Activated naive CD4-positive, alpha-beta T cell treated with anti-CD3 and anti-CD28 coated beads, Interleukin-2, amount 50 U/mL, for 24 hours (primary cell): ENCODE measurements around the gene COL20A1.
A peak's percentile ranks its signal among the peaks of the same experiment; 100 is the strongest.

ENCODE experiments used
- H3K27ac Mint-ChIP-seq: one replicate; pipeline ENCODE4 v1.8.0; 2021; ENCODE audit warnings: mild to moderate bottlenecking, mixed read lengths
- H3K27me3 Mint-ChIP-seq: one replicate; pipeline ENCODE4 v1.8.0; 2021; ENCODE audit warnings: mixed read lengths
- H3K36me3 Mint-ChIP-seq: one replicate; pipeline ENCODE4 v1.8.0; 2021; ENCODE audit warnings: mixed read lengths
- H3K4me1 Mint-ChIP-seq: one replicate; pipeline ENCODE4 v1.8.0; 2021; ENCODE audit warnings: mixed read lengths
- H3K4me3 Mint-ChIP-seq: one replicate; pipeline ENCODE4 v1.8.0; 2021; ENCODE audit warnings: mild to moderate bottlenecking, mixed read lengths
- H3K9me3 Mint-ChIP-seq: one replicate; pipeline ENCODE4 v1.8.0; 2021; ENCODE audit warnings: mixed read lengths

COL20A1 gene

GRCh38 chr20:63270606-63271325 lies 22.2 kb upstream of the COL20A1 start:
- H3K4me3 Mint-ChIP-seq = no peak overlapping the region
- no peak overlapping the region for H3K27ac Mint-ChIP-seq
- H3K36me3 Mint-ChIP-seq = no peaks in the 10 kb centered on the region

GRCh38 chr20:63272105-63273058 lies 20.6 kb upstream of the COL20A1 start, which contains the start of gene ARFGAP1:
Gene ARFGAP1 (plus strand): TSS chr20:63272813. CDS start chr20:63275581, 2,768 bp downstream.
- no peaks in the 10 kb centered on the region for H3K9me3 Mint-ChIP-seq
- H3K27me3 Mint-ChIP-seq = no peaks in the 10 kb centered on the region

More at GRCh38 chr20:63270606-63271325, 22.2 kb upstream of the COL20A1 start:
- no peaks in the 10 kb centered on the region for H3K9me3 Mint-ChIP-seq
- H3K27me3 Mint-ChIP-seq = no peaks in the 10 kb centered on the region
- H3K4me1 Mint-ChIP-seq = peaks cover 27% of the 10 kb centered on the region

GRCh38 chr20:63273059-63273579 lies 19.9 kb upstream of the COL20A1 start:
- Mint-ChIP-seq H3K9me3 (no peaks in the 10 kb centered on the region), H3K36me3 (no peaks in the 10 kb centered on the region), H3K4me1 (peaks cover 27% of the 10 kb centered on the region), H3K27me3 (no peaks in the 10 kb centered on the region), H3K27ac (peak overlapping the region; percentile 68), H3K4me3 (peak overlapping the region; percentile 94)

More at GRCh38 chr20:63272105-63273058, 20.6 kb upstream of the COL20A1 start, which contains the start of gene ARFGAP1:
- Mint-ChIP-seq H3K27ac (peak within 1 kb of the TSS; percentile 90), H3K4me3 (peak within 1 kb of the TSS; percentile 94), H3K36me3 (no peaks in the 10 kb centered on the region), H3K4me1 (peaks cover 27% of the 10 kb centered on the region)

GRCh38 chr20:63273635-63274380 lies 19.2 kb upstream of the COL20A1 start:
- Mint-ChIP-seq H3K36me3 (no peaks in the 10 kb centered on the region), H3K27ac (peak overlapping the region; percentile 90), H3K27me3 (no peaks in the 10 kb centered on the region), H3K4me3 (peak overlapping the region; percentile 94), H3K9me3 (no peaks in the 10 kb centered on the region), H3K4me1 (peaks cover 27% of the 10 kb centered on the region)

- Mint-ChIP-seq H3K27me3 (no peaks in the 10 kb centered on the region), H3K27ac (no peak overlapping the region), H3K36me3 (no peaks in the 10 kb centered on the region), H3K4me3 (peak overlapping the region; percentile 58), H3K9me3 (no peaks in the 10 kb centered on the region), H3K4me1 (peaks cover 27% of the 10 kb centered on the region)
Measured at GRCh38 chr20:63274381-63275228, 18.4 kb upstream of the COL20A1 start.

- no peak overlapping the region for H3K27ac Mint-ChIP-seq
- no peaks in the 10 kb centered on the region for H3K9me3 Mint-ChIP-seq
- no peaks in the 10 kb centered on the region for H3K27me3 Mint-ChIP-seq
- H3K4me3 Mint-ChIP-seq = no peak overlapping the region
- H3K36me3 Mint-ChIP-seq = no peaks in the 10 kb centered on the region
- peaks cover 27% of the 10 kb centered on the region for H3K4me1 Mint-ChIP-seq
Measured at GRCh38 chr20:63275825-63276224, 17.2 kb upstream of the COL20A1 start.

GRCh38 chr20:63276956-63277355 lies 16.0 kb upstream of the COL20A1 start:
- H3K4me3 Mint-ChIP-seq = no peak overlapping the region
- no peaks in the 10 kb centered on the region for H3K9me3 Mint-ChIP-seq
- H3K27ac Mint-ChIP-seq = no peak overlapping the region
- H3K36me3 Mint-ChIP-seq = no peaks in the 10 kb centered on the region
- peaks cover 20% of the 10 kb centered on the region for H3K4me1 Mint-ChIP-seq
- no peaks in the 10 kb centered on the region for H3K27me3 Mint-ChIP-seq

- no peak overlapping the region for H3K4me3 Mint-ChIP-seq
- peaks cover 20% of the 10 kb centered on the region for H3K4me1 Mint-ChIP-seq
- H3K36me3 Mint-ChIP-seq = no peaks in the 10 kb centered on the region
- no peak overlapping the region for H3K27ac Mint-ChIP-seq
- H3K9me3 Mint-ChIP-seq = no peaks in the 10 kb centered on the region
- H3K27me3 Mint-ChIP-seq = no peaks in the 10 kb centered on the region
Measured at GRCh38 chr20:63277466-63278272, 15.3 kb upstream of the COL20A1 start.

DNA sequence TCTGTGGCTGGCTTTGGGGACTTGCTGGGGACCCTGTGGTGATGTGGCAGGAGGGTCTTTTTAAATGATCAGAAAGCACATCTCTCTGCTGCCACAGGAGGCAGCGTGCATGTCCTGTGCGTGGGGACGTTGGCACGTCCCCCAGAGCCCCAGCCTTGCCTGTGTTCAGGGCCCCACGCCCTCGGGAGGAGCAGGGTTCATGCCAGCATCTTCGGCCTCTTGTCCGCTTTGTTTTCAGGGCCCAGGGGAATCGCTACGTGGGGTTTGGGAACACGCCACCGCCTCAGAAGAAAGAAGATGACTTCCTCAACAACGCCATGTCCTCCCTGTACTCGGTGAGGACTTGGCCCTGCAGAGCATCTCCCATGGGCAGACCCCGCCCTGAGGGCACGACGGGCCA lies 14.3 kb upstream of the COL20A1 start:
- Mint-ChIP-seq H3K36me3 (no peaks in the 10 kb centered on the region), H3K27ac (no peak overlapping the region), H3K4me3 (no peak overlapping the region), H3K9me3 (no peaks in the 10 kb centered on the region), H3K4me1 (peaks cover 15% of the 10 kb centered on the region), H3K27me3 (no peaks in the 10 kb centered on the region)

DNA sequence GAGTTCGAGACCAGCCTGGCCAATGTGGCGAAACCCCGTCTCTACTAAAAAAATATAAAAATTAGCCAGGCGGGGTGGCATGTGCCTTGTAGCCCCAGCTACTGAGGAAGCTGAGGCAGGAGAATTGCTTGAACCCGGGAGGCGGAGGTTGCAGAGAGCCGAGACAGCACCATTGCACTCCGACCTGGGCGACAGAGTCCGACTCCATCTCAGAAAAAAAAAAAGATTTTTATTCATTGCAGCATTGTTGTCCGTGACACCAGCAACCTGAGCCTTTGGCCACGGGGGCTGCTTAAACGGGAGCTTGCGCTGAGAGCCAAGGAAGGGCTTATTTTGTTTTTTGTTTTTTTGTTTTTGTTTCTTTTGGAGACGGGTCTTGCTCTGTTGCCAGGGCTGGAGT lies 13.1 kb upstream of the COL20A1 start:
- Mint-ChIP-seq H3K4me3 (no peak overlapping the region), H3K27ac (no peak overlapping the region), H3K4me1 (peaks cover 4% of the 10 kb centered on the region), H3K27me3 (no peaks in the 10 kb centered on the region), H3K9me3 (no peaks in the 10 kb centered on the region), H3K36me3 (no peaks in the 10 kb centered on the region)

DNA sequence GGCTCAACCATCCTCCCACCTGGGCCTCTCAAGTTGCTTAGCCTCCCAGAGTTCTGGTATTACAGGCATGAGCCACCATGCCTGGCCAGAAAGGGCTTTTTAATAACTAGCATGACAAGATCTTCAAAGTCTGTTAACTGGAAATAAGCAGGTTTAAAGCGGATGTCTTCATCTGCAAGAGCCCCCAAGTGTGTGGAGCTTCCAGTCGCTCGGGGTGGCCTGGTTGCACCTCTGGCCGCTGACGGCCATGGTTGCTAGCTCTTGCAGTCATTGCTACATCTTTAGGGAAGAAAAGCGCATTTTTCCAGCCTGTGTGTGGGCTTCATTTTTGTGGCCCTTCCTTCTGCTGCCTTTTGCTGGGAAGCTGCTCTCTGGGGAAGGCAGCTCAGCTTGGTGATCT lies 12.6 kb upstream of the COL20A1 start:
- Mint-ChIP-seq H3K27ac (no peak overlapping the region), H3K27me3 (no peaks in the 10 kb centered on the region), H3K36me3 (no peaks in the 10 kb centered on the region), H3K4me3 (no peak overlapping the region), H3K9me3 (no peaks in the 10 kb centered on the region), H3K4me1 (peaks cover under 1% of the 10 kb centered on the region)

DNA sequence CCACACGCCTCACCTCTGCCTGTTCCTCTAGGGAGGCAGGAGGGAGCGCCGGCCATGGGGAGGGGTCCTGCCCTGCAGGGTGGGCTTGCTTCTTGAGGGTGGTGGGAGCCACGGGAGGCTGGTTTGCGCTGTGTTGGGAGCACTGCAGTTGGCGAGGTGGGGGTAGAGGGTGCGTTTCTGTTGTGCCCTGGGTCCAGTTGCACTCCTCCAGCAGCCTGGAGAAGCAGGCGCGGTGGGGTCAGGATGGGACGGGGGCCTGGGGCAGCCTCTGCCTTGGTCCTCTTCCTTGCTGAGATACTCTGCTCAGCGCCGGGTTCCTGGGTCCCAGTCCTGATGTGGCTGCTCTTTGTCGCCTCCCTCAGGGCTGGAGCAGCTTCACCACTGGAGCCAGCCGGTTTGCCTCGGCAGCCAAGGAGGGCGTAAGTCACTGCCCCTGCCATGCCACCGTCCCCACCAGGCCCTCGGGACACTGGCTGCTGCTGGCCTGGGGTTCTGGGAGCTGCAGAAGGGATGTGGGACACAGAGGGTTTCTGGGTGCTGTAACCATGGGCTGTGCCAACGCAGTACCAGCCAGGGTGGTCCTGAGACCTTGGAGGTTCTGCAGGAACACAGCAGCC lies 11.9 kb upstream of the COL20A1 start:
- H3K4me1 Mint-ChIP-seq = no peaks in the 10 kb centered on the region
- H3K27me3 Mint-ChIP-seq = no peaks in the 10 kb centered on the region
- H3K9me3 Mint-ChIP-seq = no peaks in the 10 kb centered on the region
- H3K36me3 Mint-ChIP-seq = no peaks in the 10 kb centered on the region
- no peak overlapping the region for H3K27ac Mint-ChIP-seq
- no peak overlapping the region for H3K4me3 Mint-ChIP-seq

DNA sequence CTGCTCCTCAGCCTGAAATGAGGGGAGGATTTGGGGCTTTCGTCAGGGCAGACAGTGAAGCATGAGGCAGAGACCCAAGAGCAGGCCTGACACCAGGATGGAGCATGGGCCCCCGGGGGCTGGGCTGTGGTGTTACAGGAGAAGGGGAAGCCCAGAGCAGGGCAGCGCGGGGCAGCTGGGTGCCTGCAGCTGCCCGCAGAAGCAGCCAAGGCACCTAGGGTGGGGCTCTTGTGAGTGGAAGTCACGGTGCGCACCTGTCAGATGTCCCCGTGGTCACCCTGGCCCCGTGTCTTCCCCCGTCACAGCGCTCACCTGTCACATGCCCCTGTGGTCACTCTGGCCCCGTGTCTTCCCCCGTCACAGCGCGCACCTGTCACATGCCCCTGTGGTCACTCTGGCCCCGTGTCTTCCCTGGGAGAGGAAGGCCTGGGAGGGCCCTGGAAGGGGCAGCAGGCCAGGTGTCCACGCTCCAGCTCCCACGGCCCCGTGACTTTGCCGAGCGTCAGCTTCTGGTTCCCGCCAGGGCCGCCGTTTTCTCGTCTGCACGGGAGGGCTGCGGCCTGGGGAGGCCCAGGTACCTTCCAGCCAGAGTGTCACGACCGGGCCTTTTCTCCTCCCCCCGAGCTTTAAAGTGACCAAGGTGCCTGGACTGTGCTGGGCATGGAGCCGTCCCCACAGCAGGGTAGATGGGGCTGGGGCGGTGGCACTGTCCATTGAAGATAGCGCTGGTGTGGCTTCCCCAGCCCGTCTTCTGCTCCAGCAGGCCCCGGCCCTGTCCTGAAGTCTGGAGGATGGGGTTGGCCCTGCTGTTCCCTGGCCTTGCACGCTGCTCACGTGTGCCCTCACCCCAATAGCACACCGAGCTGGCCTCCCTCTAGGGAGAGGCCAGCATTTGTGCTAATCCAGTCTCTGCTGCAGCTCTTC lies 11.0 kb upstream of the COL20A1 start:
- Mint-ChIP-seq H3K27ac (no peak overlapping the region), H3K4me3 (no peak overlapping the region), H3K27me3 (no peaks in the 10 kb centered on the region), H3K36me3 (no peaks in the 10 kb centered on the region), H3K9me3 (no peaks in the 10 kb centered on the region), H3K4me1 (no peaks in the 10 kb centered on the region)
